GM19455 (cell line): ENCODE measurements around the gene NAP1L4.

Source experiments
- ATAC-seq: cut with Tn5 transposase; IDR thresholded peaks from one replicate; pipeline ENCODE4 v1.9.1; 2021; ENCODE audit not compliant: unreplicated experiment

Gene NAP1L4

DNA sequence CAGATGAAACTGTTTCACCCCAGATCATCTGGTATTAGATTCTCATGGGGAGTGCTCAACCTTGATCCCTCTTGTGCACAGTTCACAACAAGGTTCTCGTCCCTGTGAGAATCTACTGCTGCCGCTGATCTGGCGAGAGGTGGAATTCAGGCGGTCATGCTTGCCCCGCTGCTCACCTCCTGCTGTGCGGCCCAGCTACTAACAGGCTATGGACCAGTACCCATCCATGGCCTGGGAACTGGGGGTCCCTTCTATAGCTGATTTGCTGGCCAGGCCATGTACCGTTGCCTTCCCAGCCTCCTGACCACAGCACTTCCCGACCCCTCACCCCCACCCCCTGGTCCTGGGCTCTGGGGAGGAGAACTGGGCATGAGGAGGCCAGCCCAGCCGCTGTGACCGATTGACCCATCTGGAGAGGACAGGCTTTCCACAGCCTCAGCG is 65.5 kb downstream of the NAP1L4 start:
- no peak for ATAC-seq

- no peak for ATAC-seq
Observed at GRCh38 chr11:2924821-2925675, 67.1 kb downstream of the NAP1L4 start.

GRCh38 chr11:2924381-2924780 is 67.7 kb downstream of the NAP1L4 start:
- ATAC-seq: no peak

GRCh38 chr11:2923446-2924375 is 68.4 kb downstream of the NAP1L4 start:
- no peak for ATAC-seq

DNA sequence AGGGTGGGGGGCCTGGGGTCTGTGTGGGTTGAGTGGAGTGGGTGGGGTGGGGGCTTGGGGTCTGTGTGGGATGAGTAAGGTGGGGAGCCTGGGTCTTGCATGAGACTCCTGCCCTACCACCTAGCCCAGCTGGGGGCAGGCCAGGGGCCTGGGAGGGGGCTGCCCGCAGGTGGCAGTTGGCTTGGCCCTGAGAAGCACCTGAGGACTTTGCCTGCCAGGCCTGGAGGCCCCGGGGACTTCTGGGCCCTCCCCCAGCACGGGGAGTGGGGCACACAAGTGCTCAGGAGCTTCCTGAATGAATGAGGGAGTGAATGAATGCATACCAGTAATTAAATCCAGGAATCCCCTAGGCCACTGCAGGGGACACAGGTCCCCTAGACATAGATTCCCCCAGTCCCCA is 69.5 kb downstream of the NAP1L4 start:
- ATAC-seq: no peak

DNA sequence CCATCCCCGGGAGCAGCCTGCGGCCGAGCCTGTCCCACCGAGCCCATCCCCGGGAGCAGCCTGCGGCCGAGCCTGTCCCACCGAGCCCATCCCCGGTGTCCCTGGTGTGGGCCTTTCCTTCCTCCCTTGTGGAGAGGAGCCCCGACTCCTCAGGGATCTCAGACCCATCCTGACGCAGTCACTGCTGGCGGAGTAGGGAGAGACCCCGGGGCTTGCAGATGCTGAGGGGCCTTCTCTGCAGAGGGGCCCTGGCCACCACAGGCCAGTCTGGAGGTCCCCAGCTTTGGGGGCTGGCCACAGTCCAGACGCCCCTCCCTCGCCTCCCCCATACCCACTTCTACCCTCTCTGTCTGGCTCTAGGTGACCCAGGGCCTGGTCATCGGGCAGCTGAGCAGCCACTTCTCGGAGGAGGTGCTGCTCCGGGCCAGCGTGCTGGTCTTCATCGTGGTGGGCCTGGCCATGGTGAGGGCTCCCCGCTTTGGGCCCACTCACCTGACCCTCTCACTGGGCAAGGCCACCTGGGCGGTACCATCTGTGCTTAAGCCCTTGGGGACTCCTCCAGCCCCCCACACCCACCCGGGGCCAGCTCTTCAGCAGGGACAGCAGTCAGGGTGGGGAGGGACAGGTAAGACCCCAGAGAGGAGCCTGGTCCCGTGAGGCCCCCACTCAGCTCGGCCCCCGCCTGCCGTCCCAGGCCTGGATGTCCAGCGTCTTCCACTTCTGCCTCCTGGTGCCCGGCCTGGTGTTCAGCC is 70.2 kb downstream of the NAP1L4 start:
- ATAC-seq: no peak

- no peak for ATAC-seq
Observed at GRCh38 chr11:2921261-2921660, 70.9 kb downstream of the NAP1L4 start.

GRCh38 chr11:2920343-2920742 is 71.8 kb downstream of the NAP1L4 start:
- ATAC-seq: no peak

GRCh38 chr11:2919837-2920236 is 72.3 kb downstream of the NAP1L4 start:
- ATAC-seq: no peak

DNA sequence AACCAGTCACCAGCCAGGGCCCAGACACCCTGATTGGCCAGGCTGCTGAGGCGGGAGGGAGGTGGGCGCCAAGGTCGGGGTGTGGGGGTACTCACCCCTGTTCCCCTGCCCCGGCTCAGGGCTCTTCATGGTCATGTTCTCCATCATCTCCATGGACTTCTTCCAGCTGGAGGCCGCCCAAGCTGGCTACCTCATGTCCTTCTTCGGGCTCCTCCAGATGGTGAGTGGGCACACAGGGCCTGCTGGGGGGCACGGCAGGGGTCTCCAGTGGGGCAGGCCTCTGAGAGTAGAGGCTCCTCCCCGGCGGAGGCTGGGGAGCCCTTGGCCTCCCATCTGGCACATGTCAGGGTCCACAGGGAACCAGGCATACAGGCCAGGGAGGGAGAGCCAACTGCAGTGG is 72.9 kb downstream of the NAP1L4 start:
- no peak for ATAC-seq

DNA sequence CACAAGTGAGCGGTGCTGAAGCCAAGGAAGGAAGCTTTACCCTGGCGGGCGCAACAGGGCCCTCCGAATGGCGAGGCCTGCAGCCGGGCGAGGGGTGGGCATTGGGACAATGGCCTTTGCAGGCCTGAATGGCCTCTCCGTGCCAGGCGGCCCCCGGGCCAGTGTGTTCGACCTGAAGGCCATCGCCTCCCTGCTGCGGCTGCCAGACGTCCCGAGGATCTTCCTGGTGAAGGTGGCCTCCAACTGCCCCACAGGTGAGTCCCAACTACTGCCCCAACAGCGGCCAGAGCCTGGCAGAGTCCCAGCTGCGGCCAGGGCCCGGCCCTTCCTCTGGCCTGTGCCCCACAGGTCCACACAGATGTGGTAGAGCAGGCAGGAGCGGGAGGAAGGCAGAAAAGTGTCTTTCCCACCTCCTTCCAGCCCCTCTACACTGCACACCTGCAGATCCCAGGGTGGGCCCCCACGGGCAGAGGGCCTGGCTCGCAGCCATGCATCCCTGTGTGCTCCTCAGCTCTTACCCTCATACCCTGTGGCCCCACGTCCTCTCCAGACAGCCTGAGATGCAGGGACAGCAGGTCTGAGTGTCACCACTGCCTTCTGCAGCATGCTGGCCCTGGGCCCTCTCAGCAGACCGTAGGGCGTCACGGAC is 74.2 kb downstream of the NAP1L4 start:
- no peak for ATAC-seq

DNA sequence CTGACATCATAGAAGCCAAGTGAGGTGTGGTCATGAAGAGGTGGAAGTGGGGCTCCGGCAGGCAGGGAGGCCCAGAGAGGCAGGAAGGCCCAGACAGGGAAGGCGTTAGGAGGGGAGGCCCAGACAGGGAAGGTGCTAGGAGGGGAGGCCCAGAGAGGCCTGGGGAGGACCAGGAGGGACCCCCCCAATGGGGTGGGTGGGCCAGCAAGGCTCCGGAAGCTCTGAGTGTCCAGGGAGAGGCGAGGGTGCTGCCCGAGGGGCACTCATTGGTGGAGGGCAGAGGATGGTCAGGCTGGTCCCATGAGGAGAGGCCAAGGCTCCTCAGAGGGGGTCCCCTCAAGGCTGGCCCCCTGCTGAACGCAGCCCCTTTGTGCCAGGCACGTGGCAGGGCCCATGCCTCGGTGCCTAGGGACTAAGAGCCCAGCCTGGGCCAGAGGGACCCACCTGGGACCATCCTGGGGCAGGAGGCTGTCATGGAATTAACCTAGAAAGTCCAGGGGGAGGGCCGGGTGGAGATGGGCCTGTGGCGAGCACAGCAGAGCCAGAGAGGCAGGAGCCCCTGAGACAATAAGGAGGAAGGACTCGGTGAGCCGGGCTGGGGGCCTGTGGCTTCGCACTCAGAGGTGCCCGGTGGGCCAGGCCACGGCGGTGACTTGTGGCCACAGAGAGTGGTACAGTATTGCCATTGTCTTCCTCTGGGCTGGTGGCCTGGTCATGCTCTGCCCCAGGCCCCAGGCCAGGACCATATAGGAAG is 75.1 kb downstream of the NAP1L4 start:
- ATAC-seq: no peak

GRCh38 chr11:2916114-2916891 is 75.8 kb downstream of the NAP1L4 start:
- ATAC-seq: no peak

GRCh38 chr11:2915473-2915872 is 76.7 kb downstream of the NAP1L4 start:
- no peak for ATAC-seq

DNA sequence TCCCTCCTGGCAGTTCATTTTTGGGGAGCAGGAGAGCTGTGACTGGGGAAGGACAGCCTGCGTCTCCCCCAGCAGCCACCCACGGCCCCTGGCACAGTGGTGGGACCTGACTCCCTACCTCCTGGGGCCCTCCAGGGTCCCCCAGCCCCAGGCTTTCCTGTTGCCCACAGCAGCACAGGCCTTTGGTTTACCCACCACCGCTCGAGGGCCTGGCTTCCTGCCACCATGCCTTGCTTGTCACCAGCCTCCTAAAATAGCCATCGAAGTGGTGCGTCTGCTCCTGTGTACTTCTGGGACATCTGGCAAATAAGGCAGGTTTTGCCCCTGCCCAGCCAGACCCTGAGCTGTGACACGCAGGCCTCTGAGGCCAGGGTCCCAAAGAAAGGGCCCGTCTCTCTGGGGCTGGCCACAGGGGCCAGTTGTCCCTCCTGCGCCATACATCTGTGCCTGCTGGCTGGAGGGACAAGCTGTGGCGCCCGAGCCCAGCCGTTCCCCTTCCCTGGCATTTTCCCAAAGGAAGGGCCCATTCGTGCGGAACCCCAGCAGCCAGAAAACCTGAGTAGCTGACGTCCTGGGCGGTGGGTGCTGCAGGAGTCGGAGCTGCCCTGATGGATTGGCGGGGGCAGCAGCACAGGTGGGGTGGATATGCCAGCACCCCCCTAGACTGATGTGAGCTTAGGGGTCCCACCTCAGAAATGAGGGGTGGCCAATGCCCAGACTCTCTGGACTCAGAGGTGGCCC is 77.5 kb downstream of the NAP1L4 start:
- no peak for ATAC-seq

GRCh38 chr11:2913776-2914175 is 78.4 kb downstream of the NAP1L4 start:
- ATAC-seq: no peak

DNA sequence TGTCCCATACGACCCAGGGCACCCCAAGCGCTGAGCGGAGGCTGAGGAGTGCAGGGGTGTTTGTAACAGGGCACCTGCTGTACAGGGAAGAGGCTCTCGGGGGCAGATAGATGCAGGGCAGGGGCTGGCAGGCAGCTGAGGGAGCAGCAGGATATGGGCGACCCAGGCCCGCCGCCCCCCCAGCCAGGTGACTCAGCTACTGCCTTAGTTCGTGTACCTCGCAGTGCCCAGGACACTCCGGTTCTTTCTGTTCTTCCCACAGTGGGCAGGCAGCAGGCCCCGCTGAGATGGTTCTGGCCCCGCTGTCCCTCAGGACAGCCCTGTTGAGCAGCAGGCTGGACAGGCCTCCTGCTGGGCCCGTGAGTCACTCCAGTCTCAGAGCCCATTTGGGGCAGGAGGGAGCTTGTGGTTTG is 79.1 kb downstream of the NAP1L4 start:
- ATAC-seq: no peak

GRCh38 chr11:2912498-2912897 is 79.6 kb downstream of the NAP1L4 start:
- no peak for ATAC-seq
